Panc1 (cell line): ENCODE results near the gene FAM240A. TPM values are rescaled to one million over a fixed set of nuclear protein-coding genes. Genes with fewer than 3 reads are reported as not detected.

ENCODE experiments used
- ATAC-seq: fragments of 200-7000 bp; cut with Tn5 transposase; 2 replicates; pipeline ENCODE4 v1.9.1; 2020; ENCODE audit warnings: mild to moderate bottlenecking, moderate library complexity
- BruUV-seq: library from RNA; stranded (reverse); fragments of 400-500 nt; replicated peaks from 2 replicates; lab custom pipeline; 2021; lab: Mats Ljungman, UMichigan
- CTCF ChIA-PET: fragments of 300-600 bp; sonication (Branson Sonifier 250); formaldehyde crosslinking; loops from one replicate; lab custom pipeline; 2022; ENCODE audit warnings: antibody characterized with exemption; lab: Charles Lee
- POLR2A ChIA-PET: fragments of 300-600 bp; sonication (Branson Sonifier 250); formaldehyde crosslinking; loops from one replicate; lab custom pipeline; 2022; ENCODE audit warnings: antibody characterized with exemption; lab: Charles Lee
- DNase-seq: peaks from one replicate; pipeline ENCODE4 v3.0.0-alpha.2; 2010; ENCODE audit warnings: low read depth, low spot score
- H3K27ac ChIP-seq: 2 replicates; pipeline ENCODE4 v1.5.1; 2011; ENCODE audit warnings: mild to moderate bottlenecking, low read length, inconsistent platforms
- H3K27me3 ChIP-seq: fragments of 200-500 bp; sonication (Bioruptor generic); 2 replicates; pipeline ENCODE4 v1.6.0; 2014; ENCODE audit warnings: low read length, inconsistent platforms; ENCODE audit not compliant: control insufficient read depth, insufficient read depth
- H3K36me3 ChIP-seq: fragments of 200-500 bp; sonication (Bioruptor generic); 2 replicates; pipeline ENCODE4 v1.5.1; 2014; ENCODE audit warnings: inconsistent platforms, mild to moderate bottlenecking, low read length, moderate library complexity; ENCODE audit not compliant: control insufficient read depth, insufficient read depth
- H3K4me1 ChIP-seq: 2 replicates; pipeline ENCODE4 v1.5.1; 2011; ENCODE audit warnings: inconsistent platforms, mild to moderate bottlenecking, low read length, moderate library complexity; ENCODE audit not compliant: control insufficient read depth, insufficient read depth
- H3K4me3 ChIP-seq, 2 experiments: 2 replicates each; pipeline ENCODE4 v1.5.1; 2011 to 2012; ENCODE audit warnings: low read depth in 2 of 2, low read length in 2 of 2, mild to moderate bottlenecking in 2 of 2, inconsistent platforms in 1 of 2, moderate library complexity in 1 of 2
- H3K9me3 ChIP-seq: fragments of 200-500 bp; sonication (Bioruptor generic); 2 replicates; pipeline ENCODE4 v1.5.1; 2014; ENCODE audit warnings: low read depth, mild to moderate bottlenecking, inconsistent platforms, low read length, moderate library complexity; ENCODE audit not compliant: control insufficient read depth, insufficient read depth
- CTCF ChIP-seq: fragments of 450-650 bp; IDR thresholded peaks from 2 replicates; pipeline ENCODE4 v1.5.1; 2017; ENCODE audit warnings: mild to moderate bottlenecking
- POLR2AphosphoS5 ChIP-seq: IDR thresholded peaks from 2 replicates; pipeline ENCODE4 v1.6.1; 2012; ENCODE audit warnings: mild to moderate bottlenecking, low read depth, low read length, moderate library complexity
- REST ChIP-seq, 2 experiments: IDR thresholded peaks; 2 replicates each; pipeline ENCODE4 v1.6.1; 2011 to 2012; ENCODE audit warnings: low read depth in 2 of 2, control low read depth in 1 of 2, low read length in 1 of 2, mild to moderate bottlenecking in 1 of 2, moderate library complexity in 1 of 2; ENCODE audit not compliant: insufficient read depth in 1 of 2
- SIN3A ChIP-seq: IDR thresholded peaks from 2 replicates; pipeline ENCODE4 v1.6.1; 2012; ENCODE audit warnings: low read depth, mild to moderate bottlenecking, low read length, moderate library complexity, borderline replicate concordance; ENCODE audit not compliant: insufficient read depth
- TCF7L2 ChIP-seq: IDR thresholded peaks from 2 replicates; pipeline ENCODE4 v1.6.1; 2011; ENCODE audit warnings: mild to moderate bottlenecking, low read depth, low read length, inconsistent platforms
- in situ Hi-C: cut with HindIII; loops from 2 replicates; pipeline ENCODE4 v1.10.0; 2016; ENCODE audit warnings: low sequenced_read_pairs, low pct_unique_long_range_greater_than_20kb
- intact Hi-C: fragments of 100-400 bp; cut with micrococcal nuclease; formaldehyde crosslinking; loops from one replicate; pipeline ENCODE4 v1.10.0; 2022; ENCODE audit not compliant: unreplicated experiment
- total RNA-seq: library from RNA; stranded (reverse); gene quantifications from one replicate; pipeline ENCODE4 v1.2.1, GENCODE V29; 2021; ENCODE audit not compliant: unreplicated experiment

The FAM240A gene
- total RNA-seq, 1 experiment from 2014 or later, result not detected

- H3K36me3 ChIP-seq, result no peaks in the 10 kb centered on the region
- CTCF ChIA-PET, result no interaction called here
- TF ChIP-seq REST (IDR thresholded peaks at IDR 0.05; ENCODE audit: insufficient read depth in 1 of 2, low read depth in 2 of 2, low read length in 1 of 2) (no peak), CTCF (no peak), TCF7L2 (no peak), SIN3A (no peak), POLR2AphosphoS5 (no peak)
- no peaks in the 10 kb centered on the region for H3K4me1 ChIP-seq
- no TSS peak for BruUV-seq
- no peaks in the 10 kb centered on the region for H3K27me3 ChIP-seq
- POLR2A ChIA-PET, result no interaction called here
- no peak overlapping the region for H3K27ac ChIP-seq
- no peaks in the 10 kb centered on the region for H3K9me3 ChIP-seq
- DNase-seq, result no peak
- no peak overlapping the region for H3K4me3 ChIP-seq
- no peak for ATAC-seq
- intact Hi-C loops (no loop called here), in situ Hi-C loops (no loop called here)
Observed at GRCh38 chr3:46665763-46666452, 53.6 kb downstream of the FAM240A start.

DNA sequence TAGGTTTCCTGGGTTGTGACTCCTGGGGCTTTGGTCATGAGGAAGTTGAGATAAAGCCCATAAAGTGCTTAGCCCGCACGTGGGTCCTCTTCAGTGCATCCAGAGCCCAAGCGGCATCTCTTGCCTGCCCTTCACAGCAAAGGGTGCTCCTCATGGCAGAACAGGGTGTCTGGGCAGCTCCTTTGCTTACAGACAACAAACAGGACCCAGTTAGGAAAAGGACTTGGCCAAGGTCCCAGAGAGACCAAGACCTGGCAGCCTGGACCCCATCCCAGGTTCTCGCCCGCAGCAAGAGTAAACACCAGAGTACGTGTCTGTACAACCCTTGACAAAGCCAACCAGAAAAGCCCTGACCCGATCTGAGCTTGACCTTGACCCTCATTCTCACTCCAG, 54.1 kb downstream of the FAM240A start:
- BruUV-seq, result no TSS peak
- Histone ChIP-seq H3K4me3 (no peak overlapping the region), H3K27me3 (no peaks in the 10 kb centered on the region), H3K4me1 (no peaks in the 10 kb centered on the region), H3K36me3 (no peaks in the 10 kb centered on the region), H3K27ac (no peak overlapping the region), H3K9me3 (no peaks in the 10 kb centered on the region)
- CTCF ChIA-PET, result no interaction called here
- POLR2A ChIA-PET, result no interaction called here
- DNase-seq (no peak), ATAC-seq (no peak)
- intact Hi-C loops, result no loop called here
- in situ Hi-C loops, result no loop called here
- TF ChIP-seq TCF7L2, result no peak
- no peak for TF ChIP-seq REST (IDR thresholded peaks at IDR 0.05; ENCODE audit: insufficient read depth in 1 of 2, low read depth in 2 of 2, low read length in 1 of 2)
- no peak for TF ChIP-seq POLR2AphosphoS5
- TF ChIP-seq SIN3A, result no peak
- TF ChIP-seq CTCF, result no peak
